GM18519 (cell line): ENCODE measurements around the gene LTF.
"Not testable (repeated sequence)": the region's sequence is repeated elsewhere in the genome, so short reads cannot be mapped to it uniquely, and the experiment has no call there.

Experiments used
- ATAC-seq: cut with Tn5 transposase; IDR thresholded peaks from one replicate; pipeline ENCODE4 v1.9.1; 2021; ENCODE audit warnings: mild to moderate bottlenecking, moderate library complexity; ENCODE audit not compliant: unreplicated experiment, low FRiP score

Gene LTF

GRCh38 chr3:46464326-46465195, at the start of gene LTF:
LTF (minus strand) TSS chr3:46464905; CDS start chr3:46464867, 38 bp downstream.
- no peak for ATAC-seq

GRCh38 chr3:46512191-46512749, 47.6 kb upstream of the LTF start:
- ATAC-seq = no peak

GRCh38 chr3:46509661-46510187, 45.0 kb upstream of the LTF start:
- no peak for ATAC-seq

- no peak for ATAC-seq
Measured at GRCh38 chr3:46508850-46509591, 44.3 kb upstream of the LTF start.

GRCh38 chr3:46506526-46506925, 41.8 kb upstream of the LTF start:
- no peak for ATAC-seq

- no peak for ATAC-seq
Measured at GRCh38 chr3:46505953-46506352, 41.2 kb upstream of the LTF start.

- ATAC-seq = no peak
Measured at GRCh38 chr3:46504789-46505188, 40.1 kb upstream of the LTF start.

- ATAC-seq = no peak
Measured at GRCh38 chr3:46503200-46503874, 38.6 kb upstream of the LTF start.

- no peak for ATAC-seq
Measured at GRCh38 chr3:46501702-46502101, 37.0 kb upstream of the LTF start.

GRCh38 chr3:46500656-46501635, 36.2 kb upstream of the LTF start:
- ATAC-seq = no peak

GRCh38 chr3:46498916-46499519, 34.3 kb upstream of the LTF start:
- ATAC-seq = no peak

- ATAC-seq = no peak
Measured at GRCh38 chr3:46497556-46498265, 33.0 kb upstream of the LTF start, which contains the start of gene RTP3. RTP3 (plus strand) TSS chr3:46497976; CDS start chr3:46498063, 87 bp downstream.

- ATAC-seq = no peak
Measured at GRCh38 chr3:46496746-46497555, 32.2 kb upstream of the LTF start.

- no peak for ATAC-seq
Measured at GRCh38 chr3:46495901-46496456, 31.3 kb upstream of the LTF start.

- not testable (repeated sequence) for ATAC-seq
Measured at GRCh38 chr3:46494491-46494890, 29.8 kb upstream of the LTF start.

- ATAC-seq = no peak
Measured at GRCh38 chr3:46492890-46493547, 28.3 kb upstream of the LTF start.
